Measurements from ENCODE around the gene LRCOL1. TPM values are rescaled to one million over a fixed set of nuclear protein-coding genes. Genes with fewer than 3 reads are reported as not detected.

The LRCOL1 gene
- total RNA-seq, result under 1 TPM in 1 of 2 donors, not detected in 1; 0.68 TPM

DNA sequence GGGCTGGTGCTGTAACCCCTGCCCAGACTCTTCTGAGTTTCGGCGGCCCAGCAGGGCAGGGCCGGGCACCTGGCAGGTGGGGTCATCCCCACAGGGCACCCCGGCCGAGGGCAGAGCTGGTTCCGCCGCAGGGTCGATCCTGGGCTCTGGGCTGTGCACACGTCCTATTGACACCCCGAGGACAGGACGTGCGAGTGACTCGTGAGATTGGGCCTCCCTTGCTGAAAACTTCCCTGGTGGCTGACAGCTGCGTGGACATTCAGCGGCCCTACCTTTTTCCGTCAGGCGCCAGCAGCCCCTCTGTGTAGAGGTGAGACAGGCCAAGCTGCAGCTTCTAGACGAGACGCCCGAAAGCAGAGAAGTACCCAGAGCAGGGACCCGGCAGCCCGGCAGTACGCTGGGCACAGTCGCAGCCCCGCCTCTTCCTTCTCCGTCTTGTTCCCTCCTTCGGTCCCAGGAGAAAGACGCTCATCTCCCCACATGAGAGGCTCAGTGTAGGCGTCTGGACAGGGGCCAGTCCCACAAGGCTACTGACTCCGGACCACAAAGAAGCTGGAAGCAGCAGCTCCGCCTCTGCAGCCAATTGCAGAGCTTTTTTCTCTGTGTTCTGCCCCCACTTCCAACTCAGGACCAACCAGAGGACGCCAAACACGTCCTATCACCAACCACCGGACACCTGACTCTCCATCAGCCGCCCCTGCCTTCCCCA lies at the start of gene LRCOL1:
Gene LRCOL1, minus strand, starts transcription at position 532 of the 709 bp plus-strand sequence. CDS start 4,331 bp downstream, outside the sequence.
- no peak within 1 kb of the TSS for H3K27ac ChIP-seq
- no peak for DNase-seq (ENCODE audit: low spot score)
- 23% methylated on average over 35 of the region's 35 CpGs for WGBS
- intact Hi-C loops (cut with DNase I), result loop anchor here (5.0 to 10.0 kb wide), 2 partner anchors 193 to 455 kb away; no protein-coding TSS in a partner anchor
- H3K9me3 ChIP-seq, result no peaks in the 10 kb centered on the region
- no peaks in the 10 kb centered on the region for H3K27me3 ChIP-seq (replicated peaks; ENCODE audit: insufficient read depth)
- no peak within 1 kb of the TSS for H3K4me3 ChIP-seq
- H3K36me3 ChIP-seq, result no peaks in the 10 kb centered on the region
- TF ChIP-seq POLR2A (IDR thresholded peaks at IDR 0.05) (no peak), CTCF (IDR thresholded peaks at IDR 0.05) (no peak), POLR2AphosphoS5 (IDR thresholded peaks at IDR 0.05) (no peak)
- no peaks in the 10 kb centered on the region for H3K4me1 ChIP-seq (replicated peaks)

DNA sequence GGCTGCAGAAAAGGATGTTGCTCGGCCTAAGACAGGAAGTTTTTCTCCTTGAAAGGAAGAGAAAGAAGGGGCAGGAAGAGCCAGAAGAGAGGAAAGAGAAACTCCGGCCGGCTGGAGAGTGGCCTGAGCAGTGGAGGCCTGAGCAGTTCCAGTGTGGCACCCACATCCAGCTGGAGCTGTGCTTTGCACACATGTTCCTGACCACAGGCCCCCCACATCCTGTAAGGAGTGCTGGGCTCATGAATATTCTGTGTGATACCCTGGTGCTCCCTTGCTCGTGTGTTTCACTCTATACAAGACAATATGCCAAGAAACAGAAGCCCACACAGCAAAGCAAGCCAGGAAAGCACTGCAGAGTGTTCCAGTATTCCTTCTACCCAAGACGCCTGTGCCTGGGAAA lies 49.7 kb upstream of the LRCOL1 start:
- Histone ChIP-seq H3K4me3 (no peak overlapping the region), H3K27ac (no peak overlapping the region), H3K27me3 (replicated peaks; ENCODE audit: insufficient read depth) (no peaks in the 10 kb centered on the region), H3K36me3 (peaks cover 10 to 14% of the 10 kb centered on the region in 2 donors), H3K4me1 (replicated peaks) (no peaks in the 10 kb centered on the region), H3K9me3 (no peaks in the 10 kb centered on the region)
- WGBS, result 89% methylated on average over 5 of the region's 5 CpGs
- DNase-seq (ENCODE audit: low spot score), result no peak
- TF ChIP-seq POLR2AphosphoS5 (IDR thresholded peaks at IDR 0.05) (no peak), CTCF (IDR thresholded peaks at IDR 0.05) (no peak), POLR2A (IDR thresholded peaks at IDR 0.05) (no peak)
- intact Hi-C loops (cut with DNase I), result no loop called here

DNA sequence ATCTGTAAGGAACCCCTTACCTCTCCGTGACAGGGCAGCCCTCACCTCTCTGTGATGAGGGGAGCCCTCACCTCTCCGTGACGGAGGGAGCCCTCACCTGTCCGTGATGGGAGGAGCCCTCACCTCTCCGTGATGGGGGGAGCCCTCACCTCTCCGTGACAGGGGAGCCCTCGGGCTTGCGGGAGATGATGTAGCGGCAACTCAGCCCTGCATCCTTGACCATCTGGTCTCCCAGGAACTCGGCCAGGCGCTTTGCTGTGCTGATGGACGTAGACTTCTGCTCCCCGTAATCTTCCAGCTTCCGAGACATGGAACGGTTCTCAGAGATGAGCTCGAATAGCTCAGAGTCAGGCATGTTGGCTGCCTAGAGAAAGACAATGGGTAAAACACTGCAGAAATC lies 48.8 kb upstream of the LRCOL1 start:
- Histone ChIP-seq H3K36me3 (peaks cover 10 to 14% of the 10 kb centered on the region in 2 donors), H3K4me3 (no peak overlapping the region), H3K9me3 (no peaks in the 10 kb centered on the region), H3K27ac (no peak overlapping the region), H3K4me1 (replicated peaks) (no peaks in the 10 kb centered on the region), H3K27me3 (replicated peaks; ENCODE audit: insufficient read depth) (no peaks in the 10 kb centered on the region)
- intact Hi-C loops (cut with DNase I), result no loop called here
- DNase-seq (ENCODE audit: low spot score), result no peak
- 87% methylated on average over 16 of the region's 16 CpGs for WGBS
- TF ChIP-seq CTCF (IDR thresholded peaks at IDR 0.05) (no peak), POLR2A (IDR thresholded peaks at IDR 0.05) (no peak), POLR2AphosphoS5 (IDR thresholded peaks at IDR 0.05) (no peak)

DNA sequence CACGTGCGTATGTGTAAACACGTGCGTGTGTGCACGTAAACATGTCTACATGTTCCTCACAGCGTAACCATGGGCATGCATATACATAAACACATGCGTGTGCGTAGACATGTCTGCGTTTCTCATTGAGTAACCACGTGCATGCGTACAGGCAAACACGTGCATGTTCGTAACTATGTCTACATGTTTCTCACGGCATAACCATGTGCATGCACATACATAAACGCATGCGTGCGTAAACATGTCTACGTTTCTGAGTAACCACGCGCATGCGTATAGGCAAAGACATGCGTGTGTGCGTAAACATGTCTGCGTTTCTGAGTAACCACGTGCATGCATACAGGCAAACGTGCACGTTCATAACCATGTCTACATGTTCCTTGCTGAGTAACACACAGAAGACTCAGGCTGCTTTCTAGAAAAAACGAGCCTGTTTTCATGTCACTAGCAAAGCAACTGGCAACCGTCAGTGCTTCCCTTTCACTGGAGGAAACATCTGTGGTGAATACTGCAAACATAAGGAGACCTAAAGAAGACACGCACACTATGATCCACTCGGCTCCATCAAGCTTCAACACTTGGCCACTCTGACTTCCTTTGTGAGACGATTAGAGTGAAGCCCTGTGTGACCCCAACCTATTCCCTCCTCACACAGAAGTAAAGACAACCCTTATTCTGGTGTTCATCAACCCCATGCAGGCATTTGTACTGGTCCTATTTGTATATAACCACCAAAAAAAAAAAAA lies 47.9 kb upstream of the LRCOL1 start:
- Histone ChIP-seq H3K9me3 (no peaks in the 10 kb centered on the region), H3K27me3 (replicated peaks; ENCODE audit: insufficient read depth) (no peaks in the 10 kb centered on the region), H3K27ac (no peak overlapping the region), H3K4me3 (no peak overlapping the region), H3K36me3 (peaks cover 10 to 14% of the 10 kb centered on the region in 2 donors), H3K4me1 (replicated peaks) (no peaks in the 10 kb centered on the region)
- intact Hi-C loops (cut with DNase I), result no loop called here
- WGBS, result 94% methylated on average over 32 of the region's 32 CpGs
- DNase-seq (ENCODE audit: low spot score), result no peak
- TF ChIP-seq CTCF (IDR thresholded peaks at IDR 0.05) (no peak), POLR2AphosphoS5 (IDR thresholded peaks at IDR 0.05) (no peak), POLR2A (IDR thresholded peaks at IDR 0.05) (no peak)

Measured in prostate gland (tissue), 2 donors.